T-helper 2 cell treated with Interferon-gamma antibody and Interleukin-4, amounts not matched to agents 5 μg/mL and 100 μg/mL, for 36 hours (primary cell): ENCODE measurements around the gene KNSTRN.

ENCODE experiments used
- DNase-seq: peaks from one replicate; pipeline ENCODE4 v3.0.0; 2021; ENCODE audit warnings: low spot score
- H3K27ac Mint-ChIP-seq: one replicate; pipeline ENCODE4 v1.8.0; 2021; ENCODE audit warnings: mild to moderate bottlenecking, mixed read lengths
- H3K27me3 Mint-ChIP-seq: one replicate; pipeline ENCODE4 v1.8.0; 2021; ENCODE audit warnings: low read depth, mixed read lengths
- H3K36me3 Mint-ChIP-seq: one replicate; pipeline ENCODE4 v1.8.0; 2021; ENCODE audit warnings: low read depth, mixed read lengths
- H3K4me1 Mint-ChIP-seq: one replicate; pipeline ENCODE4 v1.8.0; 2021; ENCODE audit warnings: low read depth, mixed read lengths
- H3K4me3 Mint-ChIP-seq: one replicate; pipeline ENCODE4 v1.8.0; 2022; ENCODE audit warnings: mild to moderate bottlenecking, moderate library complexity, mixed read lengths
- H3K9me3 Mint-ChIP-seq: one replicate; pipeline ENCODE4 v1.8.0; 2021; ENCODE audit warnings: mixed read lengths

Gene KNSTRN

GRCh38 chr15:40435710-40436089 is 53.2 kb downstream of the KNSTRN start:
- Mint-ChIP-seq H3K36me3 (no peaks in the 10 kb centered on the region), H3K9me3 (no peaks in the 10 kb centered on the region), H3K4me3 (peak overlapping the region; percentile 13), H3K27ac (no peak overlapping the region), H3K27me3 (peaks cover 68% of the 10 kb centered on the region), H3K4me1 (peaks cover 16% of the 10 kb centered on the region)
- no peak for DNase-seq

DNA sequence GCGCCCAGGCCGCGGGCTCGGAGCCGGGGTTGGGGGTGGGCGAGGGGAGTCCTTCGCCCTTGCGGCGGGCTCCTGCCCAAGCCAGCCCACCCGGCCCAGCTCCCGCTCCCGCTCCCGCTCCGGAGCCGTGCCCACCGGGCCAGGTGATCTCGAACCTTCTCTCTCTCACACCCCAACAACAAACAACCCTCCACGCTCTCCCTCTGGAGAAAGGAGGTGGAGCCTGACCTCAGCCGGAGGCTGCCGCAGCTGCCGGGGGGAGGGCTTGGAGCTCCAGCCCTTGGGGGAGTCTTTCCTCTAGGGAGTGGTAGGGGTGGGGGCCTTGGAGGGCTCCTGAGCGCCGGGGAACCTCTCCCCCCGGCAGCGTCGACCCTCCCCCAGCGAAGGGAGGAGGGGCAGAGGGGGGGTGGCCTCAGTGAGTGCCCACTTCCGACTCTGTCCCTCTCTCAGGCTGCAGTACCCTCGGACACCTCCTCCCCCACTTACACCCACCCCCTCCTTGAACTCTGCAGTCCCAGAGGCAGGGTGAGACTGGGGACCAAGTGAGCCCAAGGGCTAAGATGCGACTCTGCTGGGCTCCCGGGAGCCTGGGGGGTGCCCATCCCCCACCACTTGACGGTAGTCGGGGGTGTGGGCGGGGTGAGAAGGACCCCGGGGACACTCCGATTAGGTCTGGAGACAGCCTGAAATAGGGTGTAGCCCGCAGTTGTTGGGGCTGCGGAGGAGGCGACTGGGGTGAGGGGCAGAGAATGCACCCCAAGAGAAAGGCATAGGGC is 53.8 kb downstream of the KNSTRN start:
- DNase-seq: no peak
- peaks cover 16% of the 10 kb centered on the region for H3K4me1 Mint-ChIP-seq
- no peaks in the 10 kb centered on the region for H3K36me3 Mint-ChIP-seq
- H3K27me3 Mint-ChIP-seq: peaks cover 68% of the 10 kb centered on the region
- H3K27ac Mint-ChIP-seq: no peak overlapping the region
- no peaks in the 10 kb centered on the region for H3K9me3 Mint-ChIP-seq
- peak overlapping the region; percentile 50 for H3K4me3 Mint-ChIP-seq

- DNase-seq: no peak
- Mint-ChIP-seq H3K4me1 (peaks cover 16% of the 10 kb centered on the region), H3K36me3 (no peaks in the 10 kb centered on the region), H3K4me3 (peak overlapping the region; percentile 50), H3K9me3 (no peaks in the 10 kb centered on the region), H3K27me3 (peaks cover 68% of the 10 kb centered on the region), H3K27ac (no peak overlapping the region)
Measured at GRCh38 chr15:40436892-40437751, 54.6 kb downstream of the KNSTRN start.

- no peak overlapping the region for H3K27ac Mint-ChIP-seq
Measured at GRCh38 chr15:40437752-40438687, 55.5 kb downstream of the KNSTRN start.

DNA sequence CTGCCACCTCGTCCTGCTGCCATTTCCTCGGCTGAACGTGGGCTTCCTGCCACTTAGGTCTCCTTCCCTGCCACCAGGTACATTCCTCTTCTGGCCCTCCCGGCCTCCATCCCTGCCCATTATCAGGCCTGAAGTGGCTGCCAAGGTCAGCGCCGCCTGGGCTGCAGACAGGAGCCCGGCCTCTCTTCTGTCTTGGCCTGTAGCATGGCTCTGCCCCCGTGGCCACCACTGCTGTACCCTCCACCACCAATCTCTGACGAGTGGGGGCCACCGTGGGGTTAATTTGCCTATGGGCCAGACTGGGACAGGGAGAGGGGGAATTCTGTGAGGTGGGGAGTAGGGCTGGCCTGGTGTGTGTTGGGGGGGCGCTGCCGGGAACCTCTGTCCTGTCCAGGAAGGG is 56.2 kb downstream of the KNSTRN start:
- H3K4me3 Mint-ChIP-seq: no peak overlapping the region
- no peak for DNase-seq
- H3K4me1 Mint-ChIP-seq: peaks cover 31% of the 10 kb centered on the region
- H3K9me3 Mint-ChIP-seq: no peaks in the 10 kb centered on the region
- no peak overlapping the region for H3K27ac Mint-ChIP-seq
- H3K27me3 Mint-ChIP-seq: peaks cover 75% of the 10 kb centered on the region
- peaks cover 6% of the 10 kb centered on the region for H3K36me3 Mint-ChIP-seq

More at GRCh38 chr15:40437752-40438687, 55.5 kb downstream of the KNSTRN start:
- Mint-ChIP-seq H3K9me3 (no peaks in the 10 kb centered on the region), H3K27me3 (peaks cover 74% of the 10 kb centered on the region), H3K4me1 (peaks cover 24% of the 10 kb centered on the region), H3K4me3 (no peak overlapping the region), H3K36me3 (peaks cover 2% of the 10 kb centered on the region)
- no peak for DNase-seq

DNA sequence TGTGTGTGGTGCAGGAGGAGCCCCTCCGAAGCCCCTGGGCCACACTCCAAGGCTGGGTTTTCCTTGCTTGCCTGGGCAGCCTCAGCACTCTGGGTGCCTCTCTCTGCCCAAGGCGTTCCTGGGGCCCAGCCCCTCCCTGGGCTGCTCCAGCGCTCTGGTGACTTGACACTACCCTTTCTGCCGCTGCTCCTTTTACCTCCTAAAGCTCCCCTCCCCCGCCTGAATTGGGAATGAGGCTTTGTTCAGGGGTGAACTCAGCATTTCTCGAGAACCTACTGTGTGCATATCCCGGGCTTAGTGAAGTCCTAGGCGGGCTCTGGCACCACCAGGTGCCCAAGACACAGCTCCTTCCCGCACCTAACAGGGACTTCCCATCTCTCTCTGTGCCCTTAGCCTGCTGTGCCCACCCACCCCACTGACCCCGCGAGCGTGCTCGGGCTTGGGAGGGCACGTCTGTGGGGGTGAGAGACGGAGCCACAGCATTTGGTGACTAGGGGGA is 57.0 kb downstream of the KNSTRN start:
- H3K9me3 Mint-ChIP-seq: no peaks in the 10 kb centered on the region
- H3K4me1 Mint-ChIP-seq: peaks cover 34% of the 10 kb centered on the region
- H3K4me3 Mint-ChIP-seq: peak overlapping the region; percentile 93
- DNase-seq: no peak
- H3K27me3 Mint-ChIP-seq: peaks cover 73% of the 10 kb centered on the region
- H3K36me3 Mint-ChIP-seq: peaks cover 9% of the 10 kb centered on the region
- H3K27ac Mint-ChIP-seq: no peak overlapping the region

DNA sequence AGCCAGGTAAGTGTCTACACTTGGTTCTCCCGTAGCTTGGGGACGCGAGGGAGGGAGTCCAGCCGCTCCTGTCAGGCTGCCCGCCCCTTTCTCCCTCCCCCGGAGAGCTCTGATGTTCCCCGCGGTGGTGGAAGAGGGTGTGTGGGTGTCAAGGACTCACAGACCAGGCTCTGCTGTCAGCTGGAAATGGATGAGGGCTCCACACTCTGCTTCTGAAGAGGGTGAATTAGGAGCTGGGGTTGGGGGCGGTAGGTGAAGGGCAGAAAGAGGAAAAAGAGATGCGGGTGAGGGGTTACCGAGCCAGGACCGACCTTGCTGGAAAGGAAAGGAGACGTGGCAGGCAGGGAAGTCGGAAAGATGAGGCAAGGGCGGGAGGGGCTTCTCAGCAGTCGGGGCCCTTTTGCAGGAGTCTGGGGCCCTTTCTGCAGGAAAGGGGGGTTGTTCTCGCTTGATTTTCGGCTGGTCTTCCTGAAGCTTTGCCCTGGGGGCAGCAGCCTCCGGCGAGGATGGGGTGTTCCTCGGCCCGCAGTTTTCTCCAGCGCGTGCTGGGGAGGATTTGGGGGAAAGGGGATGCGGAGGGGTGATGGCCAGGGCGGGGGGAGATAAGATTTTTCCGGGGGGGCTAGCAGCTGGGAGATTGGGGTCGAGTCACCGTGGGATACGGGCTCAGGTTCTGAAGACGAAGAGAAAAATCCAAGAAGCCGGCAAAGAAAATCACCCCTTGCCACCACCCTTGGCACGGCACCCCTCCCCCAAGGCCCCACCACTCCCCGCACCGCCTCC is 57.6 kb downstream of the KNSTRN start:
- no peaks in the 10 kb centered on the region for H3K9me3 Mint-ChIP-seq
- H3K27me3 Mint-ChIP-seq: peaks cover 66% of the 10 kb centered on the region
- DNase-seq: peak; percentile 47

DNA sequence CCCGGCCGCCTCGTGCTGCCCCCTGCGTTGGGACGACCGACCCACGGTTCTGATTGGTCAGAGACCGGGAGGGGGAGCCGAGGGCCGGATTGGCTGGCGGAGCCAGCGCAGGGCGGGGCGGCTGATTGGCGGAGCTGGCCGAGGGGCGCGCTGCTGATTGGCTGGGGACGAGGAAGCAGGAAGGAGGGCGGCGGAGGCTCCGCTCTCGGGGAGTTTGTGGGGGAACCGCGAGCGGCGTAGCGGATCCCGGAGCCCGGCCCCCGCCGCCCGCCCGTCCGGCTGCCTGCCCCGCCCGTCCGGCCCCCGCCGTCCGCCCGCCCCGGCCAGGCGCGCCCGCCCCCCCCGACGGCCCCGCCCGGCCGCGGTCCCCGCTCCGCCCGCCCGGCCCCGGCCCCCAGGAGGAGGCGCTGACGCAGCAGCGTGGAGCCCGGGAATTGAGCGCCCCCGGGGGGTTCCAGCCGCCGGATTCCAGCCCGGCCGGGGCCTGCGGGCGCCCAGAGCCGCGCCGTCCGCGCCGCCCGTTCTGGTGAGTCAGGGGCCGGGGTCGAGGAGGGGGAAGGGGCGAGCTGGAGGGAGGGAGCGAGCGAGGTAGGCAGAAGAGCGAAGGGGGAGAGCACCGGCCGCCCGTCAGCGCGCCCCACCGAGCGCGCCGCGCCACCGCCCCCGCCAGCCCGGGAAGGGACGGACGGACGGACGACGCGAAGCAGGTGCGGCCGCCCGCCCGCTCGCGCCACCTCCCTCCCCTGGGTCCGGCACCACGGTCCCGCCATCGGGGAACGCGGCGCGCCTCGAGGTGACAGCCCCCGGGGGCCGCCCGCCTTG is 58.4 kb downstream of the KNSTRN start, which contains the start of gene BAHD1:
Gene BAHD1 (plus strand): TSS at position 211 of the 822 bp plus-strand sequence. CDS start 17,512 bp downstream, outside the sequence.
- Mint-ChIP-seq H3K4me3 (peak within 1 kb of the TSS; percentile 93), H3K9me3 (no peaks in the 10 kb centered on the region), H3K27ac (peak within 1 kb of the TSS; percentile 76), H3K36me3 (peaks cover 9% of the 10 kb centered on the region), H3K4me1 (peaks cover 35% of the 10 kb centered on the region), H3K27me3 (peaks cover 59% of the 10 kb centered on the region)
- peak; percentile 96 for DNase-seq

More for the DNA sequence above, 57.6 kb downstream of the KNSTRN start:
- Mint-ChIP-seq H3K4me3 (peak overlapping the region; percentile 93), H3K4me1 (peaks cover 34% of the 10 kb centered on the region), H3K27ac (peak overlapping the region; percentile 76), H3K36me3 (peaks cover 9% of the 10 kb centered on the region)

DNA sequence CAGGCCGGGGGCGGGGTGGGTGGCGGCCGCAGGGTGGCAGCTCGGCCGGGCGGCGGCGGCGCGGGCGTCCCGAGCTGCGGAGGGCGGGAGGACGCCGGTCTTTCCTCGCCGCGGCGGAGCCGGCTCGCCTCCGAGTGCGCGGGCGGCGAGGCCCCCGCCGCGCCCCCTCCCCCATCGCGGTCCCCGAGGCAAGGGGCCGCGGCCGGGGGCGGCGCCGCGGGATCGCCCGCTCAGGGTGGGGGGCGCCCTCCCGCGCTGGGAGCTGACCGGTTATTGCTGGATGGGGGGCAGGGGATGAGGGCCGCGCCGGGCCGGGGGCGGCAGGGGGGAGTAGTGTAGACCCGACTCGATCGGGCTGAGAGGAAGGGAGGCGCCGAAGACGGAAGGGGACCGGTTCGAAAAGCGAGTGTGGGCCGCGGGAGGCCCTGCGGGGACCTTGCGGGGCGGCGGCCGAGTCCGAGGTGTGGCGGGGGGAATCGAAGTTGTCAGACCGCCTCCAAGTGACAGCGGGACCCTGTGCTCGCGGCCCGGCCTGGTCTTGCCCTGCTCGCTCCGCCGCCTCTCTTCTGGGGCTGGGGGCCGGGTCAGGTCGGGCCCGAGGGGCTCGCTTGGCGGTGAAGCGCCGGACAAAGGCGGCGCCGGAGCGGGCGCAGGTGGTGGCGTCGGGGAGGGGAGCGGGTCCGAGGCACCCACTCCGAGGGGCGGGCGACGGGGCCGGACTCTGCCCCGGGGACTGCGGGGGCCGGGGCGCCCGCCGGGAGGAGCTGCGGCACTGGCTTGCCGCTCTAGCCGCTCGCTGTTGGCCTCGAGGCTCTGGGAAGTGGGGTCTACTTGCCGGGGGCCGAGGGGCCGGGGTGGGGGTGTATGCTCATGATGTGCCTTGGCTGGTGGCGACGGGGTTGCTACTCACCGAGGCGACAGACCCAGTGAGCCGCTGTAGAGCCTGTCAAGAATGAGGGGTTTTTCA is 59.3 kb downstream of the KNSTRN start:
- Mint-ChIP-seq H3K4me3 (peak overlapping the region; percentile 88), H3K27me3 (peaks cover 52% of the 10 kb centered on the region), H3K36me3 (peaks cover 9% of the 10 kb centered on the region), H3K27ac (peak overlapping the region; percentile 57), H3K4me1 (peaks cover 32% of the 10 kb centered on the region), H3K9me3 (no peaks in the 10 kb centered on the region)
- peak; percentile 17 for DNase-seq

DNA sequence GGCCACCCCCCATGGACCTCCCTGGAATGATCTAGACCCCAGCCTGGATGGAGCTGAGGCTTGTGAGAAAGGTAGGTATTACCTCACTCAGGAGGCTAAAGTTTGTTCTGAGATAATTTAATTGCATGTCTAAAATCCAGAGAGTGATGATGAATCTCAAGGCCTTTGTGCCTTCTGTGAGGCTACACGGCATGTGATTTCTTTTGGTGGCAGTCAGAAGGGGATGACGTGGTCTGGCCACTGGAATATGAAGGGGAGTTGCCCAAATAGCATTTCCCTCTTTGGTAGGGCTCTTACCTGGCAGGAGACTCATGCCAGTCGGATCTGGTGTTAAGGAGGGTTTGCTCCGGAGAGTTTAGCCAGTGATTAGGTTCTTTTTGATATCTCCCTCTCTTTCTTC is 60.7 kb downstream of the KNSTRN start:
- Mint-ChIP-seq H3K27ac (no peak overlapping the region), H3K27me3 (peaks cover 38% of the 10 kb centered on the region), H3K36me3 (peaks cover 9% of the 10 kb centered on the region), H3K4me1 (peaks cover 31% of the 10 kb centered on the region), H3K9me3 (no peaks in the 10 kb centered on the region), H3K4me3 (peak overlapping the region; percentile 88)
- no peak for DNase-seq

GRCh38 chr15:40443846-40444245 is 61.3 kb downstream of the KNSTRN start:
- peaks cover 32% of the 10 kb centered on the region for H3K27me3 Mint-ChIP-seq
- H3K4me3 Mint-ChIP-seq: peak overlapping the region; percentile 88
- H3K4me1 Mint-ChIP-seq: peaks cover 31% of the 10 kb centered on the region
- no peaks in the 10 kb centered on the region for H3K9me3 Mint-ChIP-seq
- peaks cover 9% of the 10 kb centered on the region for H3K36me3 Mint-ChIP-seq
- DNase-seq: no peak
- H3K27ac Mint-ChIP-seq: no peak overlapping the region
